Hepatocyte (in vitro differentiated cells): Measurements from ENCODE around the gene POC1A.

ENCODE experiments used
- EZH2 ChIP-seq: fragments of 200-600 bp; sonication (generic); IDR thresholded peaks from 2 replicates; pipeline ENCODE4 v1.6.1; 2016; ENCODE audit warnings: antibody characterized with exemption, mild to moderate bottlenecking, borderline replicate concordance
- EZH2phosphoT487 ChIP-seq: fragments of 200-600 bp; sonication (generic); IDR thresholded peaks from one replicate; pipeline ENCODE4 v1.6.1; 2018; ENCODE audit warnings: antibody characterized with exemption, mild to moderate bottlenecking, low read depth, moderate library complexity; ENCODE audit not compliant: unreplicated experiment, severe bottlenecking
- TF ChIP-seq, protein P1 (sequence below): fragments of 200-600 bp; sonication (generic); IDR thresholded peaks from 2 replicates; pipeline ENCODE4 v1.5.1; 2016; ENCODE audit warnings: antibody characterized with exemption, mild to moderate bottlenecking; ENCODE audit not compliant: poor library complexity

DNA sequence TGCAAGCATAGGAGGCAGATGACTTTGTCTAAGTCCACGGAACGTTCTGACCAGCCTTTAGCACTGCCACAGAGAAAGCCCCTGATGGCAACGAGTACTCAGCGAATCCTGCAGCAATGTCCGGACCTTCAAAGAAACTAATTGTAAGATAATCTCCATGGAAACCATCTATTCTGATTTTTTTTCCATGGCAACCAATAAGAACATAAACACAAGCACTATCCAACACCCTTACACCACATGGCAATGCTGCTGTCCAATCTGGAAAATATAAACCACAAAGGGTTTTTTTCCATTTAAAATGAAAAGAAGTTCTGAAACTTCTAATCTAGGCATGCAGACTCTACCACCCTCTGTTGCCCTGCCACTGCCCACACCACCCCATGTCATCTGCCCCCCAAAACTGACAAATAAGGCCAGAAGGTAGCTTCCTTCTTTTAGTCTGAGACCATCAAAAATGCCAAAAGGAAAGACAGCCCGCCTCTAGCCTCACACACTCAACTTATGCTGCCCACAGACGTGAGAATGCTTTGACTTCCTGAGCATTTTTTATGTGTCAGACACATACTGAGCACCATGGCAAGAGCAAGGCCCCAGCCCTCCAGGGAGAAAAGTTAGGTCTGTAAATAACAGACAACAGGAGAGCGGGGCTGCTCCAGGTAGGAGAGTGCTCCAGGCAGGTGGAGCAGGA lies 44.5 kb downstream of the POC1A start:
- TF ChIP-seq, protein P1, sequence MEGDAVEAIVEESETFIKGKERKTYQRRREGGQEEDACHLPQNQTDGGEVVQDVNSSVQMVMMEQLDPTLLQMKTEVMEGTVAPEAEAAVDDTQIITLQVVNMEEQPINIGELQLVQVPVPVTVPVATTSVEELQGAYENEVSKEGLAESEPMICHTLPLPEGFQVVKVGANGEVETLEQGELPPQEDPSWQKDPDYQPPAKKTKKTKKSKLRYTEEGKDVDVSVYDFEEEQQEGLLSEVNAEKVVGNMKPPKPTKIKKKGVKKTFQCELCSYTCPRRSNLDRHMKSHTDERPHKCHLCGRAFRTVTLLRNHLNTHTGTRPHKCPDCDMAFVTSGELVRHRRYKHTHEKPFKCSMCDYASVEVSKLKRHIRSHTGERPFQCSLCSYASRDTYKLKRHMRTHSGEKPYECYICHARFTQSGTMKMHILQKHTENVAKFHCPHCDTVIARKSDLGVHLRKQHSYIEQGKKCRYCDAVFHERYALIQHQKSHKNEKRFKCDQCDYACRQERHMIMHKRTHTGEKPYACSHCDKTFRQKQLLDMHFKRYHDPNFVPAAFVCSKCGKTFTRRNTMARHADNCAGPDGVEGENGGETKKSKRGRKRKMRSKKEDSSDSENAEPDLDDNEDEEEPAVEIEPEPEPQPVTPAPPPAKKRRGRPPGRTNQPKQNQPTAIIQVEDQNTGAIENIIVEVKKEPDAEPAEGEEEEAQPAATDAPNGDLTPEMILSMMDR = no peak
- TF ChIP-seq EZH2 (no peak), EZH2phosphoT487 (no peak)
